ENCODE results near the gene UGT1A4. TPM values are rescaled to one million over a fixed set of nuclear protein-coding genes. Genes with fewer than 3 reads are reported as not detected.

The UGT1A4 gene
- total and polyA plus RNA-seq, 2 of the 8 experiments (the other 6 are each of a cell fraction or from before 2014, with no cell fraction given) = not detected

DNA sequence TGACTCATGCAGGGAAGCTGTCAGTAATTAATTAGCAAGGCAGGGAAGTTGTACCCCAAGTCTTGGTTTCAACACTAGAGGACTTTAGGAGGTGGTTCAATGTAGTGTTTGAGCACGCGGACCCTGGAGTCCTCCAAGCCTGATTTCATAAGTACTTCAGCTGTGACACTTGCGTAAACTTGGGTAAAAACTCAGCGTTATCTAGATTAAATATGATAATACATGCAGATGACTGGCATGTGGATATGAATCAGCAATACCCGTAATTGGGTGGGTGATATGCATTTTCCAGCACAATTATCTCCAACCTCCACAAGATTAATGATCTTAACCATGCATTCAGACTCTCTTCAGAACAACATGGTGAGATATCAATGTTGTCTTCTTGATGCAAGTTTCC is 31.6 kb upstream of the UGT1A4 start:
- ChIA-PET POLR2A (ENCODE audit: partially characterized antibody) (no interaction called here), CTCF (ENCODE audit: partially characterized antibody) (no interaction called here)
- Histone ChIP-seq H3K14ac (ENCODE audit: insufficient read length) (no peak overlapping the region), H3K4me1 (replicated peaks in 1 of 4; ENCODE audit: control insufficient read depth in 3 of 4, insufficient read depth in 4 of 4, low read length in 3 of 4) (peaks cover 0 to 7% (median 2%) of the 10 kb centered on the region in 4 experiments; a peak in 1 of 7 replicates), H3K4me3 (ENCODE audit: extremely low read depth in 1 of 4, insufficient read depth in 2 of 4, low read depth in 3 of 4, low read length in 4 of 4) (no peak overlapping the region), H3K23me2 (ENCODE audit: low read depth, low read length) (peaks cover 2% of the 10 kb centered on the region; the same call in 1 of the 2 replicates), H3K18ac (ENCODE audit: extremely low read depth, low read length) (no peak overlapping the region), H3K4me2 (ENCODE audit: insufficient read depth in 1 of 2, low read depth in 2 of 2, low read length in 2 of 2) (no peak overlapping the region), H3K27me3 (replicated peaks in 1 of 4; ENCODE audit: control insufficient read depth in 3 of 4, extremely low read depth in 1 of 4, insufficient read depth in 3 of 4, low read length in 3 of 4) (no peaks in the 10 kb centered on the region), H3K79me2 (ENCODE audit: control insufficient read depth in 1 of 2, insufficient read depth in 2 of 2, low read length in 2 of 2) (no peaks in the 10 kb centered on the region), H2BK5ac (ENCODE audit: low read depth, low read length) (no peak overlapping the region), H4K5ac (ENCODE audit: insufficient read length, low read depth, low read length) (no peak overlapping the region), H2BK15ac (ENCODE audit: low read length) (no peak overlapping the region), H4K20me1 (replicated peaks in 1 of 2; ENCODE audit: control insufficient read depth in 1 of 2, insufficient read depth in 2 of 2, low read length in 2 of 2) (no peaks in the 10 kb centered on the region), H2BK120ac (replicated peaks; ENCODE audit: low read depth, low read length) (no peak overlapping the region), H3K23ac (ENCODE audit: insufficient read length) (no peak overlapping the region), H3K27ac (ENCODE audit: low read depth, low read length) (no peak overlapping the region), H3K79me1 (ENCODE audit: low read depth, low read length) (no peaks in the 10 kb centered on the region), H3K9ac (replicated peaks in 1 of 4; ENCODE audit: extremely low read depth in 1 of 4, low read depth in 3 of 4, low read length in 3 of 4) (no peak overlapping the region), H4K91ac (replicated peaks; ENCODE audit: insufficient read length, low read length) (no peak overlapping the region), H2BK12ac (ENCODE audit: low read depth, low read length) (no peak overlapping the region), H2AK5ac (ENCODE audit: low read depth, low read length) (no peak overlapping the region), H3K36me3 (ENCODE audit: control insufficient read depth in 2 of 4, insufficient read depth in 4 of 4, low read length in 3 of 4) (no peaks in the 10 kb centered on the region), H2BK20ac (ENCODE audit: low read length) (no peak overlapping the region), H2AFZ (ENCODE audit: low read length) (no peak overlapping the region), H3K9me3 (ENCODE audit: insufficient read depth in 2 of 2, low read depth in 1 of 2, low read length in 1 of 2) (no peaks in the 10 kb centered on the region), H3K56ac (replicated peaks; ENCODE audit: insufficient read length, low read depth, low read length) (no peak overlapping the region), H3K4ac (replicated peaks; ENCODE audit: insufficient read length, low read depth, low read length) (no peak overlapping the region), H4K8ac (ENCODE audit: extremely low read depth, insufficient read depth, low read length) (no peak overlapping the region)
- FAIRE-seq (no peak), DNase-seq (ENCODE audit: low read depth in 1 of 2, low spot score in 2 of 2) (no peak)
- no peak for TF ChIP-seq HDAC2 (IDR thresholded peaks at IDR 0.05; ENCODE audit: borderline replicate concordance in 1 of 2, low read depth in 2 of 2, low read length in 2 of 2)
- 84% methylated on average over 5 of the region's 5 CpGs; no CpG with 5 or more reads in 1 of the 2 experiments for WGBS, 2 experiments (ENCODE audit: extremely low coverage in 1 of 2, insufficient coverage in 1 of 2, insufficient read length in 1 of 2, insufficient replicate concordance in 2 of 2, low coverage in 1 of 2, low lambda C conversion rate in 2 of 2, missing lambda C conversion rate in 1 of 2)
